ENCODE data around the gene SAMHD1.

DNA sequence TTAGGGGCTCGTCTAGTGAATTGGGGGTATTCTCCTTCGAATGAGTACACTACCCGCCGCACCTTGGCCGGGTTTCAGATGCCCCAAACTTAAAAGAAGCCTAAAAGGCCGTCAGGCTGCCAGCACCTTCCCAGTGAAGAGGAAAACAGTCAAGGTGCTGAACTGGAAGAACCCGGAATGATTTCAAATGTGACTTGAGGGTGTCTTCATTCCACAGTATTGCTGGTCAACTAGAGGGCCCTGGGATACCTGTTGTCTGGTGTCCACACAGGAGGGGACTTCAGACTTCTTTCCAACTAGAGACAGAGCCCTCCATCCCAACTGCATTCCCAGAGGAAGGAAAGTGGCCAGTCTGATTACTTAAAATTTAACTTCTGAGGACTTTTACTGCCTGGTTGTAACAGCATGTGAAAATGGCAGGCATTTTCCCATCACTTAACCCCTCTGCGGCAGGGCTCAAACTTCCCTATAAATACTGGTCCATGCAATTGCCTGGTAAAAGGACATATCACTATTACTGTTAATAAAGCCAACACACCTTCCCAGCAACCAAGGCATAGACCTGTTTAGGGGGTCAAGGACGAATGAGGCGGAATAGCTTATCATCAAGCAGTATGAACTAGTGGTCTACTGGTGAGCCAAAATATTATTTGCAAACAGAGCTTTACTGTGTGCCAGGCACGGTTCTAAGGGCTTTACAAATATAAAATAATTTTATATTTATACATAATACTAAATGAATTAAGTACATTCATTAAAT is 651 bp upstream of the SAMHD1 start:
- TF ChIP-seq, protein P1, sequence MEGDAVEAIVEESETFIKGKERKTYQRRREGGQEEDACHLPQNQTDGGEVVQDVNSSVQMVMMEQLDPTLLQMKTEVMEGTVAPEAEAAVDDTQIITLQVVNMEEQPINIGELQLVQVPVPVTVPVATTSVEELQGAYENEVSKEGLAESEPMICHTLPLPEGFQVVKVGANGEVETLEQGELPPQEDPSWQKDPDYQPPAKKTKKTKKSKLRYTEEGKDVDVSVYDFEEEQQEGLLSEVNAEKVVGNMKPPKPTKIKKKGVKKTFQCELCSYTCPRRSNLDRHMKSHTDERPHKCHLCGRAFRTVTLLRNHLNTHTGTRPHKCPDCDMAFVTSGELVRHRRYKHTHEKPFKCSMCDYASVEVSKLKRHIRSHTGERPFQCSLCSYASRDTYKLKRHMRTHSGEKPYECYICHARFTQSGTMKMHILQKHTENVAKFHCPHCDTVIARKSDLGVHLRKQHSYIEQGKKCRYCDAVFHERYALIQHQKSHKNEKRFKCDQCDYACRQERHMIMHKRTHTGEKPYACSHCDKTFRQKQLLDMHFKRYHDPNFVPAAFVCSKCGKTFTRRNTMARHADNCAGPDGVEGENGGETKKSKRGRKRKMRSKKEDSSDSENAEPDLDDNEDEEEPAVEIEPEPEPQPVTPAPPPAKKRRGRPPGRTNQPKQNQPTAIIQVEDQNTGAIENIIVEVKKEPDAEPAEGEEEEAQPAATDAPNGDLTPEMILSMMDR (IDR thresholded peaks at IDR 0.05): no peak
- TF ChIP-seq ZFX (IDR thresholded peaks at IDR 0.05; ENCODE audit: borderline replicate concordance): no peak
